H7 (cell line): Measurements from ENCODE around the gene EXPH5. TPM values are rescaled to one million over a fixed set of nuclear protein-coding genes. Genes with fewer than 3 reads are reported as not detected.

Experiments used
- DNase-seq: peaks from one replicate; pipeline ENCODE4 v3.0.0; 2012
- H3K27me3 ChIP-seq: 2 replicates; pipeline ENCODE4 v1.6.0; 2011; ENCODE audit warnings: mild to moderate bottlenecking, low read length; ENCODE audit not compliant: control insufficient read depth, insufficient read depth
- H3K36me3 ChIP-seq: replicated peaks from 2 replicates; pipeline ENCODE4 v1.5.1; 2011; ENCODE audit warnings: low read length; ENCODE audit not compliant: control insufficient read depth, insufficient read depth
- H3K4me3 ChIP-seq: 2 replicates; pipeline ENCODE4 v1.5.1; 2011; ENCODE audit warnings: low read depth, mild to moderate bottlenecking, control low read depth, low read length, moderate library complexity; ENCODE audit not compliant: insufficient read depth
- total RNA-seq: library from RNA; depleted of rRNA; stranded (reverse); fragments of >200 nt; shearing (Covaris generic); gene quantifications from 2 replicates; pipeline ENCODE4 v1.2.3, GENCODE V29; 2014

EXPH5 gene
- total RNA-seq, 1 experiment from 2014 or later, result 1.2 TPM

- no peak for DNase-seq
- Histone ChIP-seq H3K36me3 (no peaks in the 10 kb centered on the region), H3K4me3 (no peak overlapping the region), H3K27me3 (no peaks in the 10 kb centered on the region)
These were observed 33.7 kb downstream of the EXPH5 start for GRCh38 chr11:108559904-108560303.

DNA sequence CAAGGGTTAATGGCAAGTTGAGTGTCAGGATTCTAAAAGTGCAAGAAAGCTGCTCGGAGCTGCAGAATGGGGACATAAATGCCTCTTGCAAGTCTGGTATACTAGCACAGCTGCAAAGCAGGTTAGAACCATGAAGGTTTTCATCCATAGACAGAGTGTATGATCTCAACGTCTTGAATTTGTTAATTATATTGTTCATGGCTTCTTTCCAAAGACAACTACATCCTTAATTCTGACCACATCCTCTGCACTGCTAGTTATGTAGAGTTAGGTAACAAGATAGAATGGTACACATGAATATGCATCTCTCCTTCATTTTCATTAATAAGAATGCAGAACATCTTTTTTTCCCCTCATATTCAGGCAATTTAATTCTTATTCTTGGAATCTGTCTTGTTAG, 34.2 kb downstream of the EXPH5 start:
- Histone ChIP-seq H3K27me3 (no peaks in the 10 kb centered on the region), H3K36me3 (no peaks in the 10 kb centered on the region), H3K4me3 (no peak overlapping the region)
- no peak for DNase-seq

DNA sequence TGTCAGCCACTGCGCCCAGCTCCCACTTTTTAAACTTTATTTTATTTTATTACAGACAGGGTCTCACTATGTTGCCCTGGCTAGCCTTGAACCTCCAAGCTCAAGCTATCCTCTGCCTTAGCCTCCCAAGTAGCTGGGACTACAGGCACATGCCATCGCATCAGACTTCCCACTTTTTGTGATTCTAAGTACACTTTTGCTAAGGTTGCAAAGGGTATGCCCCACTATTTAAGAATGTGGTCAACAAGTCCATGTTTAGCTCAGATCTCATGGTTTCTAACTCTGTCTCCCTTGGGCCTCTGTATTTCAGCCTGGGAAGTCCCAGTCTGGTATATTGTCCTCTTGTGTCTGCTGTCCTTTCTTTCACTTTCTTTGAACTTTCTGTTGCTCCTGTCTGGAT, 35.3 kb downstream of the EXPH5 start:
- no peak for DNase-seq
- Histone ChIP-seq H3K4me3 (no peak overlapping the region), H3K36me3 (no peaks in the 10 kb centered on the region), H3K27me3 (no peaks in the 10 kb centered on the region)

GRCh38 chr11:108556019-108556418, 37.5 kb downstream of the EXPH5 start:
- H3K36me3 ChIP-seq, result no peaks in the 10 kb centered on the region
- H3K4me3 ChIP-seq, result no peak overlapping the region
- no peak for DNase-seq
- H3K27me3 ChIP-seq, result no peaks in the 10 kb centered on the region

DNA sequence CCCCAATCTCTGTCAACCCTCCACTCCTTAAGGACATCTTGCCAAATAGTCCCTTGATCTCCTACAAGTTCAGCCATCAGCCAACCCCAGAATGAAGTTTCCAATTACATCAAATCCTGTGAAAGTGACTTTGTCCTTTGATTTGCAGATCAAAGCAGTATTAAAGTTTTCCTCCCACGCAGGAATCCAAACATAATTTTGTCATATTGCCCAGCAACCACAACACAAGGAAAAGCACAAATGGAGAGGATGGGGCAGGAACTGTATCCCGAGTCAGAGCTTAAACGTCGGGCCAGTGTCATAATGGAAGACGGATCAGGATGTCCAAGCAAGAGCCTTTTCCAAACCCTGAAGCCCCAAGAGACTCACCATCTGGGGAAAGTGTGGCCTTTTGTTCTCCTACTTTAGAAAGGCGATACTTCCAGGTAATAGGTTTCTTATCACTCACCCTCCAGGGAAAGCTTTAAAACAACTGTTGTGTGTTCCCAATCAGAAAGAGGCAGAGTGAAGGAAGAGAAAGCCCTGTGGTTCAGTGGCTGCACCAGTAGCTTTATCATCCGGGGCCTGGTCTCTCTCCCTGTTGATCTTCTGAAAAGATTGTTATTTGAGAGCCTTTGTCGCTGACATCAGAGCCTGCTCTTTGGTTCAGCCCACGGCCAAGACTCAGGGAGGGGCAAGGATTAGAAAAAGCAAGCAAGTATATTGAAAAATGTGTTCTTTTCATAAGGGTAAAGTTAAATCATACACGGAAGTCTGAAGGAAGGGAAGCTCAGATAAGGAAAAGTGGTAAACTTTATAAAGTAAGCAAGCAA, 41.7 kb downstream of the EXPH5 start:
- H3K4me3 ChIP-seq, result no peak overlapping the region
- no peaks in the 10 kb centered on the region for H3K27me3 ChIP-seq
- DNase-seq, result no peak
- no peaks in the 10 kb centered on the region; the same call in 1 of the 2 replicates for H3K36me3 ChIP-seq

DNA sequence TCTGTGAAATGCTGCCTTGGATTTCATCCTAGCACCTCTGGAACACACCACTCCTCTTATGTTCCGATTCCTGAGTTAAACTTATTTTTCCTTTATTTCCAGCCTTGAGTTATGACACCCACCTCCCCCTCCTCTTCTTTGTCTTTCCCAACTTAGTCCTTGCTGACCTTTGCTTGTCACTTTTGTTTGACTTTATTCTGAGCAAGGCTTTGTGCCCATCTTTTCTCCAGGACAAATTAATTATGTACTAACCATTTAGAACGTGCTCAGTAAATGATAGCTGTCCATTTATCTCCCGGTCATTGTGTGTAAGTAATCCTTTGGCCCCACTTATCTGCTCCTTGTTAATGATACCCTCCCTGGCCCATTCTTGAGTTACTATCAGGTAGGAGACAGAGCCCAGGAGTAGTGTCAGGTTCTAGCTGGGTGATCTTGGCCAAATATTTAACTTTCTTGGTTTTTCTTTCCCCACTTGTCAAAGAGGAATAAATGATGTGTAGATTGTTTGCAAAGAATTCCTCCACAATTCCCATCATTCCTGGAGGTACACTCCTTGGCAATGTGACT, 44.2 kb downstream of the EXPH5 start:
- no peak overlapping the region for H3K4me3 ChIP-seq
- no peaks in the 10 kb centered on the region; the same call in 1 of the 2 replicates for H3K36me3 ChIP-seq
- DNase-seq, result no peak
- H3K27me3 ChIP-seq, result no peaks in the 10 kb centered on the region

DNA sequence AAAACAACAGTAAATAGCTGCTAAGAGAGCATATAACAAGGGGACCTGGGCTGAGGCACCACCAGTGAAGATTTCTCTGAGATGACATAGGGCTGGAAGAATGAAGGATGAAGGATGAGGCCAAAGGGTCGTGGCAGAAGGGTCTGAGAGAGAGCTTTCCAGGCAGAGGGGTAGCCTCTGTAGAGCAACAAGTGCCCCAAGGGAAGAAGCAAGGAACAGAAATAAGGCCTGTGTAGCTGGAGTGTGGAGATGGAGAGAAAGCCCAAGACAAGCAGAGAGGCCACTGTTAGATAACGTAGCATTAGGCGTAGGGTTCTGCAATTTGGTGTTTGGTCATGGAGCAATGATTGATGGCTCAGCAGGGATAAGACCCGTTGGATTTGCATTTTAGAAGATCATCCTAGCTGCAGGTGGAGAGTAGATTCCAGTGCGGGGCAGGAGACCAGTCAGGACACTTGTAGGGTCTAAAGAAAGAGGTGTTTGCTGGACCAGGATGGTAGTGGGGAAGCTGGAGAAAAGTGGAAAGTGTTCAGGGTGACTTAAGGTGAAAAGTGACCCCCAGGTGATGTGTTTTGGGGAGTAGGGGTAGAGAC, 47.6 kb downstream of the EXPH5 start:
- DNase-seq, result no peak
- H3K27me3 ChIP-seq, result no peaks in the 10 kb centered on the region
- no peak overlapping the region for H3K4me3 ChIP-seq
- no peaks in the 10 kb centered on the region; the same call in 1 of the 2 replicates for H3K36me3 ChIP-seq

GRCh38 chr11:108543316-108543964, 50.1 kb downstream of the EXPH5 start:
- DNase-seq, result no peak
- no peak overlapping the region for H3K4me3 ChIP-seq
- H3K36me3 ChIP-seq, result no peaks in the 10 kb centered on the region
- H3K27me3 ChIP-seq, result no peaks in the 10 kb centered on the region

GRCh38 chr11:108541531-108541930, 52.0 kb downstream of the EXPH5 start:
- Histone ChIP-seq H3K4me3 (no peak overlapping the region), H3K36me3 (no peaks in the 10 kb centered on the region)
- no peak for DNase-seq

DNA sequence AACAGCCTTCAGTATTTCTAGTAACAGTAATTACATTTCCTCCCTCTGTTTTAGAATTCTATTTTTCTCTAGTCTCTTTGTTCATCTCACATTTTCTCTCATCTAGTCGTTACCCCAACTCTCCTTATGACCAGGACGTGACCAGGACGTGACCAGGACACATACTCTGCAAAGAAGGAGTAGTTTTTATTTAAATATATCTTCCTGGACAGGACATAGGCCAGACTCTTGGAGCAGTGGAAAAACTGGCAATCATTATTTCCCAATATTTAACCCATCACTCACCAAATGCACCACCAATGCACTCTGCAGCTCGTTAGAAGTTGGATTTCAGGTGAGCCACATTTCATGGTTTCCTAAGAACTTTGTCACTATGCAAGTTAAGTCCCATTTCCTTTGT, 55.1 kb downstream of the EXPH5 start:
- no peak for DNase-seq
- no peaks in the 10 kb centered on the region for H3K27me3 ChIP-seq

More at GRCh38 chr11:108541531-108541930, 52.0 kb downstream of the EXPH5 start:
- no peaks in the 10 kb centered on the region for H3K27me3 ChIP-seq

GRCh38 chr11:108538022-108538424, 55.5 kb downstream of the EXPH5 start:
- no peak overlapping the region for H3K4me3 ChIP-seq
- DNase-seq, result no peak
- H3K36me3 ChIP-seq, result no peaks in the 10 kb centered on the region
- no peaks in the 10 kb centered on the region for H3K27me3 ChIP-seq

More for the DNA sequence above, 55.1 kb downstream of the EXPH5 start:
- H3K36me3 ChIP-seq, result no peaks in the 10 kb centered on the region
- H3K4me3 ChIP-seq, result no peak overlapping the region

GRCh38 chr11:108536783-108537182, 56.8 kb downstream of the EXPH5 start:
- Histone ChIP-seq H3K4me3 (no peak overlapping the region), H3K27me3 (no peaks in the 10 kb centered on the region), H3K36me3 (no peaks in the 10 kb centered on the region)
- DNase-seq, result no peak

GRCh38 chr11:108535384-108535955, 58.1 kb downstream of the EXPH5 start:
- Histone ChIP-seq H3K4me3 (no peak overlapping the region), H3K27me3 (no peaks in the 10 kb centered on the region), H3K36me3 (no peaks in the 10 kb centered on the region)
- DNase-seq, result no peak

DNA sequence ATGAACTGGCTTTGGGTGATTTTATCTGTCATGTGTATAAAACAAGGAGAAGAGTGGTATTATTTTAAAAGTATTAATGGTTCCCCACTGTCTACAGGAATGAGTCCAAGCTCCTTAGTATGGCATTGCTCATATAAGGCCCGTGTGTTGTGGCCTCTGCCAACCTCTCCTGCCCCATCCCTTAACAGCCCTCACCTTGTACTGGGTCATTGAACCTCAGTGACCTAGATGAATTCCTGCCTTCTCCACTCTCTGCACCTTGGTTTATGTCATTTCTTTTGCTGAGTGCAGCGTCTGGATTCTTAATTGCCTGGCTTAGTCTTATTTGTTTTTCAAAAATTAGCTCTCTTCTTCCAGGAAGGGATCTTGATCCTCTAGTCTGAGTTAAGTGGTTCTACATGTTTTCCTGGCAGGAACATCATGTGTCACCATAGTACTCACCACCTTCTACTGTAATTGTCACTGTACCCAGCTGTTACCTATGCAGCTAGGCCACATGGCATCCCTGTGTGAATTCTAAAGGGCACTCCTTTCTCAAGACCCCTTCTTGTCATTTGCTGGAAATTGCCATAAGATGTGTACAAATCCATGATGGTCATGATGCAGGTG, 59.2 kb downstream of the EXPH5 start:
- no peak overlapping the region for H3K4me3 ChIP-seq
- H3K27me3 ChIP-seq, result no peaks in the 10 kb centered on the region
- H3K36me3 ChIP-seq, result no peaks in the 10 kb centered on the region
- DNase-seq, result no peak
